ENCODE measurements around the gene NAA40.

The NAA40 gene
- long read RNA-seq, donor 1, full-length matches to known transcripts, result 8 of 8 reads
- long read RNA-seq, donor 1, partial matches to known transcripts, result 0 of 8 reads
- long read RNA-seq, donor 1, other reads (novel, unspliced or antisense), result 0 of 8 reads
- long read RNA-seq, donor 2, partial matches to known transcripts, result 10 of 14 reads
- long read RNA-seq, donor 2, other reads (novel, unspliced or antisense), result 0 of 14 reads
- long read RNA-seq, donor 3, partial matches to known transcripts, result 5 of 10 reads
- long read RNA-seq, donor 3, other reads (novel, unspliced or antisense), result 0 of 10 reads
- long read RNA-seq, donor 4, full-length matches to known transcripts, result 5 of 32 reads
- long read RNA-seq, donor 4, partial matches to known transcripts, result 27 of 32 reads
- long read RNA-seq, donor 4, other reads (novel, unspliced or antisense), result 0 of 32 reads
- long read RNA-seq, donor 5, full-length matches to known transcripts, result 10 of 20 reads
- long read RNA-seq, donor 5, partial matches to known transcripts, result 10 of 20 reads
- long read RNA-seq, donor 5, other reads (novel, unspliced or antisense), result 0 of 20 reads
- long read RNA-seq, donor 6, transcript NAA40-202 (8 exons, 3,664 nt), result major isoform, 7 of 8 reads
- long read RNA-seq, donor 6, partial matches to known transcripts, result 0 of 8 reads
- long read RNA-seq, donor 6, other reads (novel, unspliced or antisense), result 0 of 8 reads
- long read RNA-seq, donor 7, transcript NAA40-209 (3 exons, 929 nt), result minor isoform, 5 of 32 reads
- long read RNA-seq, donor 7, transcript NAA40-202 (8 exons, 3,664 nt), result major isoform, 11 of 32 reads
- long read RNA-seq, donor 7, partial matches to known transcripts, result 15 of 32 reads
- long read RNA-seq, donor 7, other reads (novel, unspliced or antisense), result 0 of 32 reads
- long read RNA-seq, donor 8, full-length matches to known transcripts, result 4 of 13 reads
- long read RNA-seq, donor 8, partial matches to known transcripts, result 9 of 13 reads
- long read RNA-seq, donor 8, other reads (novel, unspliced or antisense), result 0 of 13 reads

DNA sequence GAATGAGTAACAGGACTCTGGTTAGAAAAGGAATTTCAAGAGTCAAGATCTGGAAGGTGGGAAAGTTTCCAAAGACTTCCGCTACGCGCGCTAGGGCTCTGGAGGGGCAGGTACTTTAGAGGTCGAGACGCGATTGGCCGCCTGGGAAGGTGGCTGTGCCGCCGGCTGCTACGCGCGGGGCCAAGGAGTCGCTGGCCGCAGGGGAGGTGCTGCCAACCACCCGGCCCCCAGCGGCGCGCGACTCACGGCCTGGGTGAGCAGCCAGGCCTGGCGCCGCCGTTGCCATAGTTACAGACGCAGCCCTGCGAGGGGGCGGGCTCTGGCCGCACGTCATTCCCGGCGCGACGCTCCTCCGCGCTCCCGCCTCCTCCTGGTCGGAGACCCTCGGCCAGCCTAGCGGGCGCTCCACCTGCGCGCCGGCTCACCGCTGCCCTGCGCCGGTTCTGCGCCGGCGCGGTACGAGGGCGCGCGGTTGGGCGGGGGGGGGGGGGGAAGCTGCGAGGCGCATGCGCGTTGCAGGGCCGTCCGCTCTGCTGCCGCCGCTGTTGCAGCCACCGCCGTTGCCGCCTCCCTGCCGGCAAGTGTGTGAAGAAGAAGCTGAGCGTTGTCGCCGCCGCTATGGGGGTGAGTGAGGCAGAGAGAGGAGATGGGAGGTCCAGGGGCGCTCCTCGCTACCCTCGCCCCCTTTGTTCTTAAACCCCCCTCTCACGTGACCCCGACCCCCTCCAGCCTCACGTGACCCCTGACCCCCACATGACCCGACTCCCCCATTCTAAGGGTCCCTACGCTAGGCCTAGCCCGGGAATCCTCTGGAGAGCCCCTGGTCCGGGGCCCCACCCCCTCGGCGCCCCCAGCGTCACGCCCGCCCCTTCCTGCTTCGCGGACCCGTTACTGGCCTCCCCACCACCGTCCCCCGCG is at the start of gene NAA40:
TSS of gene NAA40 (plus strand) at position 524 of the 918 bp plus-strand sequence. CDS start at position 619, 95 bp downstream.
- DNase-seq, result peak; percentile 98

DNA sequence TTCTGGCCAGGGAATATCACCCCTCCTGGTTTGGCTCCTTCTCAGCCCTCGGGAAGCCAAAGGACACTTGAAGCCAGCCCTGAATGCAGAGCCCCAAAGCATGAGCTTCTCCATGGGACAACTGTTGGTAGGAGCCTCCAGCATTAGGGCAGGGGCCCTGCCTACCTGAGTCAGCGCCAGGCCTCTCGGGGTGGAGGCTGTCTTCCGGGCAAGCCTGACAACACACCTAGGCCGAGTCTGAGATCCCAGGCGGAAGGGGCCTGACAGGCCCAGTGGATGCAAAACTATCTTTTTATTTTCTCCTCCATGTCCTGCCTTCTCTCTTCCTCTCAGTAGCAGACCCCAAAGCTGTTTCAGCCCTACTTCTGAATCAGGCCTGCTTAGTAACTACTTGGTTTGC is 49.5 kb upstream of the NAA40 start:
- DNase-seq, result no peak

GRCh38 chr11:63890368-63890767 is 48.4 kb upstream of the NAA40 start:
- DNase-seq, result no peak

DNA sequence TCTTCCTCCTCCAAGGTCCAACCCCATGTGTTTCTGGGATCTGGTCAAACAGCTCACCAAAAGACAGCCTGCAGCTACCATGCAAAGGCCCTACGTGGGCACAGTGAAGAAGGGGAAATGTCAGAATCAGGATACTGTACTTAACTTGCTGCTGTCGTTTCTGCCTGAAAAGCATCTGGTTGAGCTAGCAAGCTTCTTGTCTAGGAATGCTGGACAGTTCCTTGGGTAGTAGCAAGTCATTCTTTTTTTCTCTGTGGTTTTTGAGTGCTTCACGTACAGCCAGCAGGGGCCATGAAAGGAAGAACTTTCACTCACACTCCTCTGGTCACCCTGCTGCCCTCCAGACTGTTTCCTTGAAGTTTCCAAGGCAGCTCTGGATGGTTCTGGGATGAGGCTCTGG is 46.6 kb upstream of the NAA40 start:
- DNase-seq, result no peak

DNA sequence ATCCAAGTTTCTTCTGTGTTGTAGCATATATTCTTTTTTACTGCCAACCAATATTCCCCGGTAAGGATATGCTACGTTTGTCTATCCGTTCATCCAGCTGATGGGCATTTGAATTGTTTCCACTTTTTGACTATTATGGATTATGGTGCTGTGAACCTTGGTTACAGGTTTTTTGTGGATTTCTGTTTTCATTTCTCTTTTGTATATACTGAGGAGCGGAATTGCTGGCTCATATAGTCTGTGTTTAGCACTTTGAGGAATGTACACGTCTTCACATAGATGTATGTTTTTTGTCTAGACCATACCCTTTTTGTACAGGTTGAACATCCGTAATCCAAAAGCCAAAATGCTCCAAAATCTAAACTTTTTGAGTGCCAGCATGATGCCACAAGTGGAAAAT is 45.4 kb upstream of the NAA40 start:
- no peak for DNase-seq

- DNase-seq, result no peak
These were observed 42.7 kb upstream of the NAA40 start for GRCh38 chr11:63896071-63896470.

DNA sequence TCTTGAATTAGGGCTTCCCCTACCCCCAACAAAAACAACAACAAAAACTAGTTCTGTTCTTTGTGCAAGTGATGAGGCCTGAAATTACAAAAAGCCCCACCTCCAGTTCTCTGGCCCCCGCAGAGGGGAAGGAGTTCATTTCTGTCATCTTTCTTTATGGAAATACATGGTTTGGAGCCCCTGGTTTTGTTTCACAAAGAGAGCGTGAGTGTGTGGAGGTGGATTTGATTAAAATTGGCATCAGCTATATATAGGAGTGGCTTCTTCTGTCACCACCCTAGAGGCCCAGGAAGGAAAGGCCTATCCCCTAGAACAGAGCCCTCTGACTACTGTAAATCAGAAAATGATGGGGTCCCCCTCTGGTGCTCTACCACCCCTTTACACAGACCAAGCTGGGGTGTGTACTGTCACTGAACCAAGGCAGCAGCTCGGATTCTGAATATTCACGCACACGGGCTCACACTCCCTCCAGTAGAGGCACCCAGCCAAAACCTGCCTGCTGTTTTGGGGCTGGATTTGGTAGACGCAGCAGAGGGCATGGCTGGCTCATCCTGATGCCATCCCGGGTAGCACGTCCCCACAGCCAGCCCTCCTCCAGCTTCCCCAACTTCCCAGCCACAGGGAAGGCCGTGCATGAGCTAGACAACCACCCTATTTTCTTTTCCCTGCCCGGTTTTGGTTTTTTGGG is 41.2 kb upstream of the NAA40 start:
- DNase-seq, result no peak

DNA sequence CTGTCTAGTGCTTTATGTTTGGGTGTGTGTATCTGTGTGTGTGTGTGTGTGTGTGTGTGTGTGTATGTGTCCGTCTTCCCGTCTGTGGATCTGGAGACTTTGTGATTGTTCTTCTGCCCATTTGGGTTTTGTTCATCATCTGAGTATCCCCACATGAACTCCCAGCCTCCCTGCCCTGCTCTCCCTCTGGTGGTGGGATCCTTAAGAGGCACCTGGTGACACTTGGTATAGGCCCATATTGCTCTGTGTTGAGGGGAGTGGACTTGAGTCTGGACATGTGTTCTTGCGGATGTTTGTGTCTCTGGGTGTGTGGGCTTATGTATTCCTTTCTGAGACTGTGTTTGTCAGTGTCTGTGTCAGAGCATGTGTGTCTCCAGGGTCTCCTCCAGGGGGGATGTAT is 37.1 kb upstream of the NAA40 start:
- DNase-seq, result no peak

- no peak for DNase-seq
These were observed 34.9 kb upstream of the NAA40 start for GRCh38 chr11:63903884-63904283.

DNA sequence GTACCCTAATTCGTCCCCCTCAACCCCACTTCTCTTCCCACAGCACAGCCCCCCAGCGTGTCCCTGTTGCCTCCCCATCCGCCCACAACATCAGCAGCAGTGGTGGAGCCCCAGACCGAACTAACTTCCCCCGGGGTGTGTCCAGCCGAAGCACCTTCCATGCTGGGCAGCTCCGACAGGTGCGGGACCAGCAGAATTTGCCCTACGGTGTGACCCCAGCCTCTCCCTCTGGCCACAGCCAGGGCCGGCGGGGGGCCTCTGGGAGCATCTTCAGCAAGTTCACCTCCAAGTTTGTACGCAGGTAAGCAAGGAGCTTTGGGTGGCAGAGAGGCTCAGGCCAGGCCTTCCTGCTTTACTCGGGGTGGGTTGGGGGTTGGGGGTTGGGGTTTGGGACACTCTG is 34.1 kb upstream of the NAA40 start:
- DNase-seq, result no peak

GRCh38 chr11:63905179-63905578 is 33.6 kb upstream of the NAA40 start:
- no peak for DNase-seq

GRCh38 chr11:63906087-63906486 is 32.7 kb upstream of the NAA40 start:
- DNase-seq, result no peak

DNA sequence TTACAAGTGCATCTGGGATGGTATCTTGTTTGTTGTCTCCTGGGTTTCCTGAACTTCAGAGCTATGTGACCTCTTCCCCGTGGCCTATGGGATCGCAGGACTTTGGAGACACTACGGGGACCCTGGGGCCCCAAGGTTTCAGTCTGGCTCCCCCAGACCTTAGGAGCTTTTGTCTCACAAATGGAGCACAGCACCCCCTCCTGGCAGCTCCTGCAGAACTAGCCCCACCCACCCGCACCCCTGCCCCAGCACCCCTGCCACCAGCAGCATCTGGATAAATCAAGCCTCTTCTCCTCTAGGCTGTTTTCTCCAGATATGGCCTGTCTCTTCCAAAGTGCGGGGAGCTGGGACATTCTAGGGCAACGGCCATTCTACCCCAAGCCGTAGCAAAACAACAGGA is 32.2 kb upstream of the NAA40 start:
- DNase-seq, result no peak

DNA sequence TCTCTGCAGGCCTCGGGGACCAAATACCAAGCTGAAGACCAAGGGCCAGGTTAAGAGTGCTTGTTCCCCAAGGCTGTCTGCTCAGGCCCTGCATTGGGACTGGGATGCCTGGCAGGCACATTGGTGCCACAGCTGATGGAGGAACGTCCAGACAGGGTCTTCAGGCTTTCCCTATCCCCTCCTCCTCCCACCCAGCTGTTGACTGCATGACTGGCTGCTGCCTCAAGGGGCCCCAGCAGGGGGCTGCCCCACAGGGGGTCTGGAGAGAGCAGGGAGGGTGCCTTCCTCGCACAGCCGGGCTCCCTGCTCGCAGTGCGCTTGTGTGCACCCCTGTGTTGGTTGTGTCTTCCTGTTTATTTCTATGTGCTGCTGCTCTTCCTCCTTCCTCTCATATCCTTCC is 31.7 kb upstream of the NAA40 start:
- DNase-seq, result peak; percentile 34

- peak; percentile 57 for DNase-seq
These were observed 30.8 kb upstream of the NAA40 start for GRCh38 chr11:63907808-63908530.

GRCh38 chr11:63908631-63909401 is 30.0 kb upstream of the NAA40 start:
- DNase-seq, result peak; percentile 63

DNA sequence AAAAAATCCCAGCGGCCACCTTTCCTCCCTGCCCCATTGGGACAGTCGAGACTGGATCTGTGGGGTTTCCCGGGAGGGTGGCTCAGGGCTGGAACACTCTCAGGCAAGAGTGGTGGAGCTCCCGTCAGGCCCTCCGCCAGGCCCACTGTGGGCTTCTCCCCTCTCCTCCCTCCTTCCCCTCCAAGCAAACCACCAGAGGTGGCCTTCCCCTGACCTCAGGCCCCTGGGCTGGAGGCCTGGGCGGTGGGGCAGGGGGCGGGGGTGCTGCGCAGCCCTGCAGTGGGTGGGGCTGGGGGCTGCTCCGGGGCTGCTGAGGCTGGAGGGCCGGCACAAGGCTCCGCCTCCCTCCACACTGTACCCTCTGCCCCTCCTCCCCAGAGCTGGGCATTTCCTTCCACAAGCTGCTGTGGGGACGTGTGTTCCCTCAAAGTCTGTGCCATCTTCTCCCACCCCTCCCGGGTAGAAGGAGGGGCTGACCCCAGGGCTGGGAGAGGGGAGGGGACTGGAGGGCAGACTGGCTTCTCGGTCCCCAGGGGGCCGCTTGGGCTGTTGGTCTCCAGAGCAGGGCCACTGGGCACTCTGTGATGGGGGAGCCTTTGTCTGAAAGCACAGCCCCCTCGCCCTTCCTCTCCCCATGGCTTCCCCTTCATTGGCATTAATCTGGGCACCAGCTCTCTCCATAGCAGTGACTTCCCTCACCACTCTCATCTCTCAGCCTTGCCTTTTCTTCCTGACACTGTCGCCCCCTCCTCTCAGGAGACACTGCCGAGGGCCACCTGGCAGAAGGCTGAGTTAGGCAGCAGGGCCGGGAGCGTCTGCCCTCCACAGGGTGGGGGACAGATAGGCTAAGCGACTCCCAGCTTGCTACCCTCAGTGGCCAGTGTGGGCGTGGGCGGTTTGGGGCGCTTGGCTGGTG is 29.0 kb upstream of the NAA40 start:
- peak; percentile 47 for DNase-seq

DNA sequence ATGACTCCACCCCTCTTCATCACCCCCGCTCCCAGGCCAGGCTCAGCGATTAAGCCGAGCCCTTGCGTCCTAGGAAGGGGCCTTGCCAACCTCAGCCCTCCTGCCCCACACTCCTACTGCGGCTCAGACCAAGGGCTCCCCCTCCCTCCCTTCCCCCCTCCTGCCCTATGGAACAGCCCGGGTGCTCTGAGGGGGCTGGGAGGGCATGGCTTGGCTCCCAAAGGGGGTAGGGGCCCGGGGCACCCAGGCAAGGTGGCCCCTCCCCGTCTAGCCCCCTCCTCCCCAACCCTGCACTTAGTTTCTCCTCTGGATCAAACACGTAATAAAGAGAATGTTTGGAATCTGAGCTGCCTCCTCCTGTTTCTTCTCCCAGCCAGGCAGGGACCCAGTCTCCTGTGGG is 28.1 kb upstream of the NAA40 start:
- DNase-seq, result no peak

DNA sequence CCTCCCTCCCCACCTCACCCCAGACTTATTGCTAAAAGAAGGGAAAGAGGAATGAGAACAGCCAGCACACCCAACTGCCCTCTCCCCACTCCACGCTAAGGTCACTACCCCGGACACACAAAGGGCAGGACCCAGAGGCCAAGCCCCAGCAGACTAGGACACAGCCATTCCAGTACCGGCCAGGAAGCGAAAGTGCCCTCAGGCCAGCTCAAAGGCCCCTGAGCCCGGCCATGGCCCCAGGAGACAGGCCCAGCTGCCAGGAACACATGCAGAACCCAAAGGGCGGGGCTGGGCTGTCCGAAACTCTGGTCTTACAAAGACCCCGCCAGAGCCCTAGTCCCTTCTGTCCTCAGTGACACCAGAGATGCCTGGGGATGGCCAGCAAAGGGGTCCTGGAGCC is 27.4 kb upstream of the NAA40 start:
- DNase-seq, result no peak

Measured in right kidney (tissue), 9 donors.